Neural cell (in vitro differentiated cells): Measurements from ENCODE around the gene QPRT. TPM values are rescaled to one million over a fixed set of nuclear protein-coding genes. Genes with fewer than 3 reads are reported as not detected.
A peak's percentile ranks its signal among the peaks of the same experiment; 100 is the strongest.

ENCODE experiments used
- H2AFZ ChIP-seq: fragments of 200-600, 300-800 bp; sonication (generic), shearing (Covaris generic); 2 replicates; pipeline ENCODE4 v1.6.0; 2014; ENCODE audit warnings: low read depth, mild to moderate bottlenecking, antibody characterized with exemption, low read length, moderate library complexity
- H3F3A ChIP-seq: fragments of 200-600 bp; shearing (Covaris generic); 2 replicates; pipeline ENCODE4 v1.6.1; 2016; ENCODE audit warnings: mild to moderate bottlenecking, moderate library complexity, mixed read lengths, antibody characterized with exemption, low read length; ENCODE audit not compliant: insufficient read depth, poor library complexity, severe bottlenecking
- H3K27ac ChIP-seq: fragments of 200-600, 300-800 bp; sonication (generic), shearing (Covaris generic); 2 replicates; pipeline ENCODE4 v1.5.1; 2014; ENCODE audit warnings: mild to moderate bottlenecking, low read length, moderate library complexity
- H3K27me3 ChIP-seq: fragments of 300-800, 200-600 bp; sonication (generic), shearing (Covaris generic); 2 replicates; pipeline ENCODE4 v1.6.0; 2014; ENCODE audit warnings: mild to moderate bottlenecking, low read depth, low read length, moderate library complexity; ENCODE audit not compliant: insufficient read depth
- H3K36me3 ChIP-seq: fragments of 300-800, 200-600 bp; sonication (generic), shearing (Covaris generic); 2 replicates; pipeline ENCODE4 v1.5.1; 2014; ENCODE audit warnings: mild to moderate bottlenecking, antibody characterized with exemption, low read length, moderate library complexity; ENCODE audit not compliant: insufficient read depth
- H3K4me2 ChIP-seq: fragments of 300-800, 200-600 bp; sonication (generic), shearing (Covaris generic); 2 replicates; pipeline ENCODE4 v1.6.0; 2014; ENCODE audit warnings: mild to moderate bottlenecking, low read length
- H3K4me3 ChIP-seq: fragments of 300-800, 200-600 bp; sonication (generic), shearing (Covaris generic); 2 replicates; pipeline ENCODE4 v1.5.1; 2014; ENCODE audit warnings: mild to moderate bottlenecking, low read length, moderate library complexity
- H3K79me2 ChIP-seq: fragments of 200-600 bp; shearing (Covaris generic); replicated peaks from 2 replicates; pipeline ENCODE4 v1.6.0; 2014; ENCODE audit warnings: mild to moderate bottlenecking, low read length, moderate library complexity; ENCODE audit not compliant: insufficient read depth
- H3K9ac ChIP-seq: fragments of 300-800, 200-600 bp; sonication (generic), shearing (Covaris generic); 2 replicates; pipeline ENCODE4 v1.6.1; 2016; ENCODE audit warnings: mild to moderate bottlenecking, low read length, mixed read lengths
- H3K9me2 ChIP-seq: fragments of 200-600 bp; shearing (Covaris generic); 2 replicates; pipeline ENCODE4 v1.6.1; 2016; ENCODE audit warnings: mild to moderate bottlenecking, low read length, mixed read lengths; ENCODE audit not compliant: insufficient read depth
- H3K9me3 ChIP-seq: fragments of 200-600, 300-800 bp; sonication (generic), shearing (Covaris generic); 2 replicates; pipeline ENCODE4 v1.6.1; 2016; ENCODE audit warnings: mild to moderate bottlenecking, mixed run types, low read length, moderate library complexity, mixed read lengths
- H4K20me1 ChIP-seq: fragments of 200-600 bp; shearing (Covaris generic); 2 replicates; pipeline ENCODE4 v1.6.1; 2016; ENCODE audit warnings: mild to moderate bottlenecking, mixed run types; ENCODE audit not compliant: insufficient read depth
- CTCF ChIP-seq: fragments of 450-650 bp; IDR thresholded peaks from 2 replicates; pipeline ENCODE4 v1.5.1; 2014; ENCODE audit warnings: antibody characterized with exemption, mild to moderate bottlenecking, moderate library complexity; ENCODE audit not compliant: poor library complexity, severe bottlenecking
- EP300 ChIP-seq: fragments of 450-650 bp; conservative IDR thresholded peaks from 2 replicates; pipeline ENCODE4 v1.6.1; 2014; ENCODE audit warnings: antibody characterized with exemption, mild to moderate bottlenecking, moderate library complexity; ENCODE audit not compliant: poor library complexity, severe bottlenecking
- EZH2 ChIP-seq: fragments of 200-600, 300-800 bp; shearing (Covaris generic), sonication (generic); IDR thresholded peaks from 2 replicates; pipeline ENCODE4 v1.6.1; 2014; ENCODE audit warnings: antibody characterized with exemption, low read length, borderline replicate concordance, mild to moderate bottlenecking; ENCODE audit not compliant: insufficient read depth, poor library complexity, severe bottlenecking
- MXI1 ChIP-seq: fragments of 450-650 bp; conservative IDR thresholded peaks from 2 replicates; pipeline ENCODE4 v1.6.1; 2014; ENCODE audit warnings: antibody characterized with exemption, mild to moderate bottlenecking; ENCODE audit not compliant: poor library complexity, severe bottlenecking
- POLR2AphosphoS5 ChIP-seq: IDR thresholded peaks from 2 replicates; pipeline ENCODE4 v1.6.1; 2012
- RAD21 ChIP-seq: fragments of 450-650 bp; conservative IDR thresholded peaks from 2 replicates; pipeline ENCODE4 v1.6.1; 2014; ENCODE audit warnings: antibody characterized with exemption, mild to moderate bottlenecking, moderate library complexity
- REST ChIP-seq: IDR thresholded peaks from 2 replicates; pipeline ENCODE4 v1.6.1; 2012; ENCODE audit warnings: borderline replicate concordance
- SMC3 ChIP-seq: fragments of 450-650 bp; conservative IDR thresholded peaks from 2 replicates; pipeline ENCODE4 v1.6.1; 2014; ENCODE audit warnings: antibody characterized with exemption, mild to moderate bottlenecking, moderate library complexity; ENCODE audit not compliant: poor library complexity
- TAF1 ChIP-seq: IDR thresholded peaks from 2 replicates; pipeline ENCODE4 v1.6.1; 2012; ENCODE audit warnings: low read depth
- polyA plus RNA-seq: library from polyadenylated mRNA; depleted of rRNA; stranded (reverse); fragments of >200 nt; gene quantifications from 2 replicates; pipeline ENCODE4 v1.2.3, GENCODE V29; 2014

The QPRT gene
- polyA plus RNA-seq, 1 donor from 2014 or later: 2.7 TPM

GRCh38 chr16:29699324-29700219, 20.6 kb downstream of the QPRT start:
- Histone ChIP-seq H4K20me1 (no peaks in the 10 kb centered on the region), H3K27ac (no peak overlapping the region), H3K79me2 (no peaks in the 10 kb centered on the region), H3K9ac (no peak overlapping the region), H3K4me2 (no peak overlapping the region), H3K27me3 (no peaks in the 10 kb centered on the region), H3K9me2 (no peaks in the 10 kb centered on the region), H2AFZ (no peak overlapping the region), H3K36me3 (no peaks in the 10 kb centered on the region), H3K9me3 (no peaks in the 10 kb centered on the region), H3K4me3 (no peak overlapping the region), H3F3A (no peaks in the 10 kb centered on the region)
- TF ChIP-seq POLR2AphosphoS5: no peak
- TF ChIP-seq MXI1: no peak
- no peak for TF ChIP-seq TAF1
- TF ChIP-seq RAD21: no peak
- no peak for TF ChIP-seq SMC3
- TF ChIP-seq REST: no peak
- TF ChIP-seq EP300: no peak
- no peak for TF ChIP-seq CTCF
- no peak for TF ChIP-seq EZH2

- H3K27ac ChIP-seq: no peak overlapping the region
Measured at GRCh38 chr16:29700253-29700987, 21.4 kb downstream of the QPRT start.

More at GRCh38 chr16:29700253-29700987, 21.4 kb downstream of the QPRT start:
- Histone ChIP-seq H2AFZ (no peak overlapping the region), H3F3A (no peaks in the 10 kb centered on the region), H4K20me1 (no peaks in the 10 kb centered on the region), H3K9me2 (no peaks in the 10 kb centered on the region), H3K79me2 (no peaks in the 10 kb centered on the region), H3K36me3 (no peaks in the 10 kb centered on the region), H3K4me2 (no peak overlapping the region), H3K4me3 (no peak overlapping the region), H3K9ac (no peak overlapping the region), H3K27me3 (no peaks in the 10 kb centered on the region), H3K9me3 (no peaks in the 10 kb centered on the region)
- TF ChIP-seq RAD21 (peak; percentile 43), SMC3 (peak; percentile 43), CTCF (peak; percentile 40), TAF1 (no peak)
